Activated T-cell treated with anti-CD3 and anti-CD28 coated beads, Interleukin-2, amount 50 U/mL, for 4 hours (primary cell): ENCODE measurements around the gene CLEC4C. TPM values are rescaled to one million over a fixed set of nuclear protein-coding genes. Genes with fewer than 3 reads are reported as not detected.
"Not testable (repeated sequence)": the region's sequence is repeated elsewhere in the genome, so short reads cannot be mapped to it uniquely, and the experiment has no call there.

Source experiments
- ATAC-seq, 2 donors: fragments of 200-7000 bp; cut with Tn5 transposase; one replicate each; pipeline ENCODE4 v1.10.0; 2021
- DNase-seq: peaks from one replicate; pipeline ENCODE4 v3.0.0-alpha.2; 2020
- H3K27me3 Mint-ChIP-seq: one replicate; pipeline ENCODE4 v1.8.0; 2021; ENCODE audit warnings: low read depth, mixed read lengths
- H3K36me3 Mint-ChIP-seq: one replicate; pipeline ENCODE4 v1.8.0; 2022; ENCODE audit warnings: mixed read lengths; ENCODE audit not compliant: insufficient read depth
- H3K4me1 Mint-ChIP-seq: one replicate; pipeline ENCODE4 v1.8.0; 2021; ENCODE audit warnings: low read depth, mixed read lengths
- H3K4me3 Mint-ChIP-seq: one replicate; pipeline ENCODE4 v1.8.0; 2021; ENCODE audit warnings: mild to moderate bottlenecking, moderate library complexity, mixed read lengths
- H3K9me3 Mint-ChIP-seq: one replicate; pipeline ENCODE4 v1.8.0; 2021; ENCODE audit warnings: mixed read lengths
- total RNA-seq, 3 donors: library from RNA; stranded (reverse); gene quantifications; one replicate each; pipeline ENCODE4 v1.2.1, GENCODE V29; 2021

CLEC4C gene
- total RNA-seq, 3 donors from 2014 or later, result not detected

- Mint-ChIP-seq H3K4me1 (peaks cover 4% of the 10 kb centered on the region), H3K36me3 (no peaks in the 10 kb centered on the region), H3K4me3 (no peak overlapping the region), H3K27me3 (no peaks in the 10 kb centered on the region), H3K9me3 (no peaks in the 10 kb centered on the region)
- DNase-seq (no peak), ATAC-seq (no peak)
Measured at GRCh38 chr12:7751394-7751793, 4.2 kb upstream of the CLEC4C start.

GRCh38 chr12:7750350-7750749, 3.2 kb upstream of the CLEC4C start:
- Mint-ChIP-seq H3K36me3 (no peaks in the 10 kb centered on the region), H3K9me3 (no peaks in the 10 kb centered on the region), H3K4me1 (peaks cover 2% of the 10 kb centered on the region), H3K4me3 (no peak overlapping the region), H3K27me3 (no peaks in the 10 kb centered on the region)
- ATAC-seq, result no peak
- DNase-seq, result no peak

GRCh38 chr12:7749442-7749841, 2.3 kb upstream of the CLEC4C start:
- H3K27me3 Mint-ChIP-seq, result no peaks in the 10 kb centered on the region
- H3K9me3 Mint-ChIP-seq, result no peaks in the 10 kb centered on the region
- DNase-seq (no peak), ATAC-seq (no peak)
- no peaks in the 10 kb centered on the region for H3K36me3 Mint-ChIP-seq
- no peak overlapping the region for H3K4me3 Mint-ChIP-seq
- peaks cover 2% of the 10 kb centered on the region for H3K4me1 Mint-ChIP-seq

GRCh38 chr12:7748852-7749251, 1.7 kb upstream of the CLEC4C start:
- H3K9me3 Mint-ChIP-seq, result peaks cover 3% of the 10 kb centered on the region
- no peaks in the 10 kb centered on the region for H3K36me3 Mint-ChIP-seq
- no peaks in the 10 kb centered on the region for H3K27me3 Mint-ChIP-seq
- no peak for DNase-seq
- H3K4me1 Mint-ChIP-seq, result peaks cover 2% of the 10 kb centered on the region
- H3K4me3 Mint-ChIP-seq, result no peak overlapping the region
- no peak for ATAC-seq

- no peak for ATAC-seq
Measured at GRCh38 chr12:7732993-7733392, 14.2 kb downstream of the CLEC4C start.

GRCh38 chr12:7731486-7731885, 15.7 kb downstream of the CLEC4C start:
- Mint-ChIP-seq H3K36me3 (no peaks in the 10 kb centered on the region), H3K4me1 (no peaks in the 10 kb centered on the region), H3K27me3 (peaks cover 2% of the 10 kb centered on the region), H3K9me3 (no peaks in the 10 kb centered on the region), H3K4me3 (no peak overlapping the region)
- ATAC-seq (no peak), DNase-seq (no peak)

More at GRCh38 chr12:7732993-7733392, 14.2 kb downstream of the CLEC4C start:
- no peak for DNase-seq
- Mint-ChIP-seq H3K36me3 (no peaks in the 10 kb centered on the region), H3K9me3 (no peaks in the 10 kb centered on the region), H3K4me3 (no peak overlapping the region), H3K4me1 (no peaks in the 10 kb centered on the region), H3K27me3 (peaks cover 2% of the 10 kb centered on the region)

GRCh38 chr12:7730984-7731383, 16.2 kb downstream of the CLEC4C start:
- not testable (repeated sequence) for H3K36me3 Mint-ChIP-seq, ATAC-seq, H3K4me1 Mint-ChIP-seq, H3K9me3 Mint-ChIP-seq, H3K27me3 Mint-ChIP-seq, DNase-seq, H3K4me3 Mint-ChIP-seq

DNA sequence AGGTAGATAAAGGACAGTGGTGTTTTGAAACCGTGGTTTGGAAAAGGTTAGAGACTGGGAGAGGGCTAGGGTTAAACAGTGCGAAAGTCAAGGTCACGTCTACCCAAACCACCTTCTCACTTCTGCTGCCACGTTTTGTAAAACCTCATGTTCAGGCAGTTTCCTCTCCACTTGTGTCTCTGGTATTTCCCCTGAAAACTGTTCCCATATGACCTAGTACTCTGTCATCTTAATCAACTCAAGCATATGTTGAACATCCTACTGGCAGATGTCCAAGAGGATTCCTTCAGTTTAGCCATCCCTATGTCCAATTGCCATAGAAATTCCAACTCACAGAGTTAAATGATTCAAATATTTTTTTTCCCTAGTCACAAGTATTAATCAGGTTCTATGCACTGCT, 17.4 kb downstream of the CLEC4C start:
- no peaks in the 10 kb centered on the region for H3K9me3 Mint-ChIP-seq
- H3K27me3 Mint-ChIP-seq, result peaks cover 7% of the 10 kb centered on the region
- no peaks in the 10 kb centered on the region for H3K4me1 Mint-ChIP-seq
- H3K4me3 Mint-ChIP-seq, result no peak overlapping the region
- ATAC-seq (no peak), DNase-seq (no peak)
- H3K36me3 Mint-ChIP-seq, result no peaks in the 10 kb centered on the region

GRCh38 chr12:7723926-7724325, 23.2 kb downstream of the CLEC4C start:
- Mint-ChIP-seq H3K4me1 (no peaks in the 10 kb centered on the region), H3K36me3 (no peaks in the 10 kb centered on the region), H3K9me3 (no peaks in the 10 kb centered on the region), H3K27me3 (peaks cover 8% of the 10 kb centered on the region), H3K4me3 (no peak overlapping the region)
- ATAC-seq, result no peak
- no peak for DNase-seq

DNA sequence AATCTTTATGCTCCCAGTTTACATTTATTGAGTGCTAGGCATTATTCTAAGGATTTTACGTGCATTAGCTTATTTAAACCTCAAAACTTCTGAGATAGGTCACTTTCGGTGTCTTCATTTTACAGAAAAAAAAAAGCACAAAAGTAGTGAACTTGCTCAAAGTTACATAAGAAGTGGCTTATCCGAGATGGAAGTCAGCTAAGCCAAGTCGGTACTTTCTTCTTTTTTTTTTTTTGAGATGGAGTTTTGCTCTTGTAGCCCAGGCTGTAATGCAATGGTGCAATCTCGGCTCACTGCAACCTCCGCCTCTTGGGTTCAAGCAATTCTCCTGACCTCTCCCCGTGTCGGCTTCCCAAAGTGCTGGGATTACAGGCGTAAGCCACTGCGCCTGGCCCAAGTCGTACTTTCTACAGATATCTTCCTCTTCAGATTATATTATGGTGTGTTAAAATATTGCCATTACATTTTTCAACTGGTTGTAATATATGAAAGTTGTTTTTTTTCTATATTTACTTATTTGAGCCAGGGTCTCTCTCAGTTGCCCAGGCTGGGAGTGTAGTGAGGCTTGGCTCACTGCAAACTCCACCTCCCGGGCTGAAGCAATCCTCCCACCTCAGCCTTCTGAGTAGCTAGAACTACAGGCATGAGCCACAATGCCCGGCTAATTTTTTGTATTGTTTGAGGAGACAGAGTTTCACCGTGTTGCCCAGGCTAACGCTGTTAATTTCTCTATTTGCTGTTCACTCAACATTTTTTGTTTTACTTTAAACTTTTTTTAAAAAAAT, 27.0 kb downstream of the CLEC4C start:
- no peak overlapping the region for H3K4me3 Mint-ChIP-seq
- ATAC-seq, result no peak

DNA sequence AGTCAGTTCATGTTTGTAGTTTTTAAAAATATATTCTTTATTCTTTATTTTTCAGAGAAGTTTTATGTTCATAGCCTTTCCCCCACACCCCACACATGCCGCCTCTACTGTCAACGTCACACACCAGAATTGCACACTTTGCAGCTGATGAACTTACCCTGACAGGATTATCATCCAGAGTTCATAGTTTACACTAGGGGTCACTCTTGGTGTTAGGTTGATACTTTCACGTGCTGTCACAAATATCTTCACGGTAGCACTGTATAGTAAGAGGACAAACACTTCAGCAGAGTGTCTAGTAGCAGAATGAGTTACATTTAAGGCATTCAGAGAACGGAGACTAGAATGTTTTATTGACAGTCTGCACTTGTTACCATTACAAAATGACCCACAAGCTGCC, 30.8 kb downstream of the CLEC4C start:
- no peak for ATAC-seq
- H3K36me3 Mint-ChIP-seq, result no peaks in the 10 kb centered on the region
- no peak overlapping the region for H3K4me3 Mint-ChIP-seq
- no peaks in the 10 kb centered on the region for H3K9me3 Mint-ChIP-seq
- H3K4me1 Mint-ChIP-seq, result no peaks in the 10 kb centered on the region
- no peak for DNase-seq
- H3K27me3 Mint-ChIP-seq, result peaks cover 15% of the 10 kb centered on the region

More for the DNA sequence above, 27.0 kb downstream of the CLEC4C start:
- Mint-ChIP-seq H3K36me3 (no peaks in the 10 kb centered on the region), H3K4me1 (no peaks in the 10 kb centered on the region), H3K27me3 (peaks cover 9% of the 10 kb centered on the region), H3K9me3 (no peaks in the 10 kb centered on the region)
- DNase-seq, result no peak

DNA sequence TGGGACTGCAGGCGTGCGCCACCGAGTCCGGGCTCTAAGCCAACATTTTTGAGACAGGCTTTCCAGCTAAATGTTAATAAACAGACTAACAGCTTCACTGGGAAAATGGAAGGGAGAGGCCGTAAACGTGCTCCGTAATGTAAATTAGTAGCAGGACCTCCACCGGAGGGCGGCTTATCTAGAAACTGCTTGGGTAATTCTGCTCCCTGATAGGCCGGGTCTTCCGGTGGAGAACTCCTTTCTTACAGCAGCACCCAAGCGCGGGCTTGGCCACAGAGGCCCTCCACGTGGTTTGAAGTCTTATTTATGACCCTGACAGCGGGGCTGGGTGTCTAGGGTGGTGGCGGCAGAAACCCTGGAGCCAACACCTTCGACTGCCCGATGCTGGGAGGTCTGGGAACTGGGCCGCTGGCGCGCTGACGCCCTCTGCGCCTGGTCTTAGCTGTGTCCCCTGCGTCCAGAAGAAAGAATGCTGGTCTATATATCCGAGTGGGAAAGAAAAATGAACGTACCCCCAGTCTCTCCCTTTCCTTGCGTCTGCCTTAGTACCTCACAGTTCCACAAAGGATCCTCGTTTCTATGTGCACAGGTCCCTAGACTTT, 34.2 kb downstream of the CLEC4C start:
- ATAC-seq (no peak), DNase-seq (no peak)
- H3K27me3 Mint-ChIP-seq, result peaks cover 8% of the 10 kb centered on the region
- no peaks in the 10 kb centered on the region for H3K9me3 Mint-ChIP-seq
- H3K36me3 Mint-ChIP-seq, result no peaks in the 10 kb centered on the region
- H3K4me3 Mint-ChIP-seq, result no peak overlapping the region
- no peaks in the 10 kb centered on the region for H3K4me1 Mint-ChIP-seq

DNA sequence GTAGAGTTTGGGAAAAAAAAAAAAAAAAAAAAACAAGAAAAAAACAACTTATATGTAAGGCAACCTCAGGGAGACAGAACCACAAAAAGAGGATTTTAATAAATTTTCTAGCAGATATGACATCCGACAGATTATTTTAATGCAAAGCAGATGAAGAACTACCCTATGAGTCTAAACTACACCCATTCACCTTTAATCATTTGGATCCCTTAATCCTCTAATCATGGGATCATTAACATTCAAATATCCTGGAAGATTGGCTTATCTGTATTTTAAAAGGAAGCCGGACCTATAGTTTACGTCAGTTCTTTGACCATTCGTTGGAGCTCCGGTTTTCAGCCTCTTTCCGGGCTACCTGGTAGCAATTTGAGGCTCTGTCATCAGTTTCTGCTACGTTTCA, 36.0 kb downstream of the CLEC4C start, which contains the start of gene DPPA3:
DPPA3 (plus strand) TSS at position 301 of the 400 bp plus-strand sequence. CDS start 138 bp downstream, outside the sequence.
- DNase-seq, result no peak
- ATAC-seq, result no peak
- Mint-ChIP-seq H3K4me1 (no peaks in the 10 kb centered on the region), H3K27me3 (peaks cover 8% of the 10 kb centered on the region), H3K4me3 (no peak within 1 kb of the TSS), H3K36me3 (no peaks in the 10 kb centered on the region), H3K9me3 (no peaks in the 10 kb centered on the region)

GRCh38 chr12:7709969-7710675, 37.1 kb downstream of the CLEC4C start:
- Mint-ChIP-seq H3K4me3 (no peak overlapping the region), H3K27me3 (peaks cover 6% of the 10 kb centered on the region), H3K36me3 (no peaks in the 10 kb centered on the region), H3K4me1 (no peaks in the 10 kb centered on the region), H3K9me3 (no peaks in the 10 kb centered on the region)
- no peak for DNase-seq
- no peak for ATAC-seq
